GM23338 (cell line): ENCODE results near the gene LOXL3. TPM values are rescaled to one million over a fixed set of nuclear protein-coding genes. Genes with fewer than 3 reads are reported as not detected.
A peak's percentile ranks its signal among the peaks of the same experiment; 100 is the strongest.

Experiments used
- ATAC-seq: fragments of 200-7000 bp; cut with Tn5 transposase; 3 replicates; pipeline ENCODE4 v1.9.1; 2020
- DNase-seq: peaks from one replicate; pipeline ENCODE4 v3.0.0-alpha.2; 2015; ENCODE audit warnings: low spot score
- H2AFZ ChIP-seq: fragments of 200-600 bp; sonication (generic); 2 replicates; pipeline ENCODE4 v1.8.0; 2016; ENCODE audit warnings: antibody characterized with exemption, mild to moderate bottlenecking, moderate library complexity
- H3F3A ChIP-seq: fragments of 200-600 bp; sonication (generic); replicated peaks from 2 replicates; pipeline ENCODE4 v1.8.0; 2017; ENCODE audit warnings: antibody characterized with exemption, mixed run types, low read depth
- H3K27ac ChIP-seq: fragments of 200-600 bp; sonication (generic); 2 replicates; pipeline ENCODE4 v1.6.1; 2016; ENCODE audit warnings: low read depth
- H3K27me3 ChIP-seq: fragments of 200-600 bp; sonication (generic); 2 replicates; pipeline ENCODE4 v1.8.0; 2016; ENCODE audit warnings: mild to moderate bottlenecking, mixed run types, moderate library complexity; ENCODE audit not compliant: insufficient read depth
- H3K36me3 ChIP-seq: fragments of 200-600 bp; sonication (generic); 2 replicates; pipeline ENCODE4 v1.8.0; 2016; ENCODE audit warnings: mild to moderate bottlenecking; ENCODE audit not compliant: insufficient read depth
- H3K4me1 ChIP-seq: fragments of 200-600 bp; sonication (generic); 2 replicates; pipeline ENCODE4 v1.8.0; 2016; ENCODE audit warnings: mild to moderate bottlenecking, moderate library complexity; ENCODE audit not compliant: insufficient read depth
- H3K4me2 ChIP-seq: fragments of 200-600 bp; sonication (generic); 2 replicates; pipeline ENCODE4 v1.7.1; 2017; ENCODE audit warnings: mixed run types
- H3K4me3 ChIP-seq: fragments of 200-600 bp; sonication (generic); 2 replicates; pipeline ENCODE4 v1.6.1; 2016; ENCODE audit warnings: mixed run types
- H3K79me2 ChIP-seq: fragments of 200-600 bp; sonication (generic); replicated peaks from 2 replicates; pipeline ENCODE4 v1.8.0; 2017; ENCODE audit warnings: mild to moderate bottlenecking; ENCODE audit not compliant: insufficient read depth
- H3K9me2 ChIP-seq: fragments of 200-600 bp; sonication (generic); 2 replicates; pipeline ENCODE4 v1.8.0; 2017; ENCODE audit not compliant: insufficient read depth
- H4K20me1 ChIP-seq: fragments of 200-600 bp; sonication (generic); replicated peaks from 2 replicates; pipeline ENCODE4 v1.8.0; 2017; ENCODE audit warnings: mild to moderate bottlenecking; ENCODE audit not compliant: insufficient read depth
- H3K27ac Mint-ChIP-seq: 2 replicates; pipeline ENCODE4 v1.8.0; 2020; ENCODE audit warnings: inconsistent platforms, mild to moderate bottlenecking, moderate library complexity, mixed read lengths
- H3K27me3 Mint-ChIP-seq: 3 replicates; pipeline ENCODE4 v1.8.0; 2022; ENCODE audit warnings: low read depth, mild to moderate bottlenecking, moderate library complexity, mixed read lengths, inconsistent platforms; ENCODE audit not compliant: insufficient read depth, poor library complexity
- H3K36me3 Mint-ChIP-seq: 3 replicates; pipeline ENCODE4 v1.8.0; 2021; ENCODE audit warnings: low read depth, mild to moderate bottlenecking, inconsistent platforms, moderate library complexity, mixed read lengths
- H3K4me1 Mint-ChIP-seq: 3 replicates; pipeline ENCODE4 v1.8.0; 2020; ENCODE audit warnings: mild to moderate bottlenecking, inconsistent platforms, mixed read lengths
- H3K4me3 Mint-ChIP-seq: 3 replicates; pipeline ENCODE4 v1.8.0; 2021; ENCODE audit warnings: moderate library complexity, mild to moderate bottlenecking, inconsistent platforms, mixed read lengths
- H3K9me3 Mint-ChIP-seq: 3 replicates; pipeline ENCODE4 v1.8.0; 2020; ENCODE audit warnings: moderate library complexity, mild to moderate bottlenecking, inconsistent platforms, mixed read lengths
- EZH2phosphoT487 ChIP-seq: fragments of 200-600 bp; sonication (generic); IDR thresholded peaks from one replicate; pipeline ENCODE4 v1.8.1; 2018; ENCODE audit warnings: antibody characterized with exemption; ENCODE audit not compliant: unreplicated experiment
- JUNB ChIP-seq: IDR thresholded peaks from one replicate; pipeline ENCODE4 v1.6.1; 2016; ENCODE audit warnings: antibody characterized with exemption; ENCODE audit not compliant: unreplicated experiment
- NANOG ChIP-seq: IDR thresholded peaks from 2 replicates; pipeline ENCODE4 v1.6.1; 2016; ENCODE audit warnings: antibody characterized with exemption, borderline replicate concordance
- STAT1 ChIP-seq: IDR thresholded peaks from one replicate; pipeline ENCODE4 v1.6.1; 2016; ENCODE audit warnings: antibody characterized with exemption; ENCODE audit not compliant: unreplicated experiment
- ZNF114 ChIP-seq: fragments of 250-450 bp; sonication (Bioruptor Pico); IDR thresholded peaks from 2 replicates; pipeline ENCODE4 v1.5.0; 2020; ENCODE audit warnings: mild to moderate bottlenecking, moderate library complexity
- ZNF331 ChIP-seq: fragments of 250-450 bp; sonication (Bioruptor Pico); IDR thresholded peaks from 2 replicates; pipeline ENCODE4 v1.5.0; 2020; ENCODE audit warnings: low read depth, mild to moderate bottlenecking, moderate library complexity
- polyA plus RNA-seq: library from polyadenylated mRNA; unstranded; fragments of >200 nt; fragmentation: Nextera tagmentation; extraction: Ambion mirVana; gene quantifications from 2 replicates; pipeline ENCODE4 v1.2.1, GENCODE V29; 2016
- total RNA-seq: library from RNA; depleted of rRNA; stranded (reverse); fragments of >200 nt; shearing (Covaris generic); gene quantifications from 2 replicates; pipeline ENCODE4 v1.2.3, GENCODE V29; 2014
- TF ChIP-seq, protein P1 (sequence below), 2 experiments: fragments of 200-600 bp in 1 of 2; sonication (generic) in 1 of 2; conservative IDR thresholded peaks; 2 replicates each; pipeline versions ENCODE4 v1.5.1 to v1.6.1; 2016 to 2017; ENCODE audit warnings: antibody characterized with exemption in 2 of 2, low read depth in 2 of 2, mild to moderate bottlenecking in 2 of 2, moderate library complexity in 1 of 2
- TF ChIP-seq, protein P2 (sequence below): IDR thresholded peaks from 2 replicates; pipeline ENCODE4 v1.6.1; 2016; ENCODE audit warnings: antibody characterized with exemption
- TF ChIP-seq, protein P3 (sequence below): fragments of 250-450 bp; sonication (Bioruptor Pico); IDR thresholded peaks from 2 replicates; pipeline ENCODE4 v1.5.0; 2020; ENCODE audit warnings: mild to moderate bottlenecking, moderate library complexity

LOXL3 gene
- total and polyA plus RNA-seq, 2 experiments from 2014 or later: 4.7 to 14.9 TPM

DNA sequence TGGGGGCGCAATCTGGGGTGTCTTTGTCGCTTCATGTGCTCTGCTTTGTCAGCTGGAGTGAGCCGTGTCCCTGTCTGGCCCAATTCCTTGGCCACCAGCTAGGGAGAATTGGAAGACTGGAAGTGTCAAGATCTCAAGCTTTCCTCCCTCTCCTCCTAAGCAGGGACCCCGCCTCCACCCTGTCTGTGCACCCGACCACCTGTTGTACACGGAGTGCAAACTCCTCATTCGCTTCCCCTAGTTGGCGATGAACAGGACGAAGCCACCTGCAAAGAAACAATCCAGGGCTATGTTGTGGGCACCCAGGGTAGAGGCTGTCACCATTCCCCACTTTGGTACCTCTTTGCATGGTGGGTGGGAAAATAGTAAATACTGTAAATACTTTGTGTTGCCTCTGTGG is 26.0 kb downstream of the LOXL3 start:
- Histone ChIP-seq H3K4me3 (no peak overlapping the region; the same call in 1 of the 2 replicates), H3K79me2 (peaks cover 18% of the 10 kb centered on the region), H3K27me3 (peaks cover 6% of the 10 kb centered on the region; the same call in 1 of the 2 replicates), H4K20me1 (peaks cover 9% of the 10 kb centered on the region; the same call in 1 of the 2 replicates), H3K27ac (no peak overlapping the region), H3K4me2 (no peak overlapping the region), H3F3A (0 out of 2 replicates have a peak, but pooled peaks cover 12% of the 10 kb centered on the region), H3K4me1 (peaks cover 7% of the 10 kb centered on the region; the same call in 1 of the 2 replicates), H2AFZ (no peak overlapping the region), H3K9me2 (no peaks in the 10 kb centered on the region), H3K36me3 (peaks cover 11% of the 10 kb centered on the region)
- peaks cover 23% of the 10 kb centered on the region for H3K27me3 Mint-ChIP-seq
- no peak for ATAC-seq
- TF ChIP-seq, protein P1, sequence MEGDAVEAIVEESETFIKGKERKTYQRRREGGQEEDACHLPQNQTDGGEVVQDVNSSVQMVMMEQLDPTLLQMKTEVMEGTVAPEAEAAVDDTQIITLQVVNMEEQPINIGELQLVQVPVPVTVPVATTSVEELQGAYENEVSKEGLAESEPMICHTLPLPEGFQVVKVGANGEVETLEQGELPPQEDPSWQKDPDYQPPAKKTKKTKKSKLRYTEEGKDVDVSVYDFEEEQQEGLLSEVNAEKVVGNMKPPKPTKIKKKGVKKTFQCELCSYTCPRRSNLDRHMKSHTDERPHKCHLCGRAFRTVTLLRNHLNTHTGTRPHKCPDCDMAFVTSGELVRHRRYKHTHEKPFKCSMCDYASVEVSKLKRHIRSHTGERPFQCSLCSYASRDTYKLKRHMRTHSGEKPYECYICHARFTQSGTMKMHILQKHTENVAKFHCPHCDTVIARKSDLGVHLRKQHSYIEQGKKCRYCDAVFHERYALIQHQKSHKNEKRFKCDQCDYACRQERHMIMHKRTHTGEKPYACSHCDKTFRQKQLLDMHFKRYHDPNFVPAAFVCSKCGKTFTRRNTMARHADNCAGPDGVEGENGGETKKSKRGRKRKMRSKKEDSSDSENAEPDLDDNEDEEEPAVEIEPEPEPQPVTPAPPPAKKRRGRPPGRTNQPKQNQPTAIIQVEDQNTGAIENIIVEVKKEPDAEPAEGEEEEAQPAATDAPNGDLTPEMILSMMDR (conservative IDR thresholded peaks at IDR 0.05; ENCODE audit: low read depth in 2 of 2): no peak
- no peak for TF ChIP-seq EZH2phosphoT487
- no peak for TF ChIP-seq JUNB
- TF ChIP-seq, protein P2, sequence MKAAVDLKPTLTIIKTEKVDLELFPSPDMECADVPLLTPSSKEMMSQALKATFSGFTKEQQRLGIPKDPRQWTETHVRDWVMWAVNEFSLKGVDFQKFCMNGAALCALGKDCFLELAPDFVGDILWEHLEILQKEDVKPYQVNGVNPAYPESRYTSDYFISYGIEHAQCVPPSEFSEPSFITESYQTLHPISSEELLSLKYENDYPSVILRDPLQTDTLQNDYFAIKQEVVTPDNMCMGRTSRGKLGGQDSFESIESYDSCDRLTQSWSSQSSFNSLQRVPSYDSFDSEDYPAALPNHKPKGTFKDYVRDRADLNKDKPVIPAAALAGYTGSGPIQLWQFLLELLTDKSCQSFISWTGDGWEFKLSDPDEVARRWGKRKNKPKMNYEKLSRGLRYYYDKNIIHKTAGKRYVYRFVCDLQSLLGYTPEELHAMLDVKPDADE: no peak
- no peak for TF ChIP-seq ZNF114 (CRISPR knock-in tag)
- TF ChIP-seq, protein P3, sequence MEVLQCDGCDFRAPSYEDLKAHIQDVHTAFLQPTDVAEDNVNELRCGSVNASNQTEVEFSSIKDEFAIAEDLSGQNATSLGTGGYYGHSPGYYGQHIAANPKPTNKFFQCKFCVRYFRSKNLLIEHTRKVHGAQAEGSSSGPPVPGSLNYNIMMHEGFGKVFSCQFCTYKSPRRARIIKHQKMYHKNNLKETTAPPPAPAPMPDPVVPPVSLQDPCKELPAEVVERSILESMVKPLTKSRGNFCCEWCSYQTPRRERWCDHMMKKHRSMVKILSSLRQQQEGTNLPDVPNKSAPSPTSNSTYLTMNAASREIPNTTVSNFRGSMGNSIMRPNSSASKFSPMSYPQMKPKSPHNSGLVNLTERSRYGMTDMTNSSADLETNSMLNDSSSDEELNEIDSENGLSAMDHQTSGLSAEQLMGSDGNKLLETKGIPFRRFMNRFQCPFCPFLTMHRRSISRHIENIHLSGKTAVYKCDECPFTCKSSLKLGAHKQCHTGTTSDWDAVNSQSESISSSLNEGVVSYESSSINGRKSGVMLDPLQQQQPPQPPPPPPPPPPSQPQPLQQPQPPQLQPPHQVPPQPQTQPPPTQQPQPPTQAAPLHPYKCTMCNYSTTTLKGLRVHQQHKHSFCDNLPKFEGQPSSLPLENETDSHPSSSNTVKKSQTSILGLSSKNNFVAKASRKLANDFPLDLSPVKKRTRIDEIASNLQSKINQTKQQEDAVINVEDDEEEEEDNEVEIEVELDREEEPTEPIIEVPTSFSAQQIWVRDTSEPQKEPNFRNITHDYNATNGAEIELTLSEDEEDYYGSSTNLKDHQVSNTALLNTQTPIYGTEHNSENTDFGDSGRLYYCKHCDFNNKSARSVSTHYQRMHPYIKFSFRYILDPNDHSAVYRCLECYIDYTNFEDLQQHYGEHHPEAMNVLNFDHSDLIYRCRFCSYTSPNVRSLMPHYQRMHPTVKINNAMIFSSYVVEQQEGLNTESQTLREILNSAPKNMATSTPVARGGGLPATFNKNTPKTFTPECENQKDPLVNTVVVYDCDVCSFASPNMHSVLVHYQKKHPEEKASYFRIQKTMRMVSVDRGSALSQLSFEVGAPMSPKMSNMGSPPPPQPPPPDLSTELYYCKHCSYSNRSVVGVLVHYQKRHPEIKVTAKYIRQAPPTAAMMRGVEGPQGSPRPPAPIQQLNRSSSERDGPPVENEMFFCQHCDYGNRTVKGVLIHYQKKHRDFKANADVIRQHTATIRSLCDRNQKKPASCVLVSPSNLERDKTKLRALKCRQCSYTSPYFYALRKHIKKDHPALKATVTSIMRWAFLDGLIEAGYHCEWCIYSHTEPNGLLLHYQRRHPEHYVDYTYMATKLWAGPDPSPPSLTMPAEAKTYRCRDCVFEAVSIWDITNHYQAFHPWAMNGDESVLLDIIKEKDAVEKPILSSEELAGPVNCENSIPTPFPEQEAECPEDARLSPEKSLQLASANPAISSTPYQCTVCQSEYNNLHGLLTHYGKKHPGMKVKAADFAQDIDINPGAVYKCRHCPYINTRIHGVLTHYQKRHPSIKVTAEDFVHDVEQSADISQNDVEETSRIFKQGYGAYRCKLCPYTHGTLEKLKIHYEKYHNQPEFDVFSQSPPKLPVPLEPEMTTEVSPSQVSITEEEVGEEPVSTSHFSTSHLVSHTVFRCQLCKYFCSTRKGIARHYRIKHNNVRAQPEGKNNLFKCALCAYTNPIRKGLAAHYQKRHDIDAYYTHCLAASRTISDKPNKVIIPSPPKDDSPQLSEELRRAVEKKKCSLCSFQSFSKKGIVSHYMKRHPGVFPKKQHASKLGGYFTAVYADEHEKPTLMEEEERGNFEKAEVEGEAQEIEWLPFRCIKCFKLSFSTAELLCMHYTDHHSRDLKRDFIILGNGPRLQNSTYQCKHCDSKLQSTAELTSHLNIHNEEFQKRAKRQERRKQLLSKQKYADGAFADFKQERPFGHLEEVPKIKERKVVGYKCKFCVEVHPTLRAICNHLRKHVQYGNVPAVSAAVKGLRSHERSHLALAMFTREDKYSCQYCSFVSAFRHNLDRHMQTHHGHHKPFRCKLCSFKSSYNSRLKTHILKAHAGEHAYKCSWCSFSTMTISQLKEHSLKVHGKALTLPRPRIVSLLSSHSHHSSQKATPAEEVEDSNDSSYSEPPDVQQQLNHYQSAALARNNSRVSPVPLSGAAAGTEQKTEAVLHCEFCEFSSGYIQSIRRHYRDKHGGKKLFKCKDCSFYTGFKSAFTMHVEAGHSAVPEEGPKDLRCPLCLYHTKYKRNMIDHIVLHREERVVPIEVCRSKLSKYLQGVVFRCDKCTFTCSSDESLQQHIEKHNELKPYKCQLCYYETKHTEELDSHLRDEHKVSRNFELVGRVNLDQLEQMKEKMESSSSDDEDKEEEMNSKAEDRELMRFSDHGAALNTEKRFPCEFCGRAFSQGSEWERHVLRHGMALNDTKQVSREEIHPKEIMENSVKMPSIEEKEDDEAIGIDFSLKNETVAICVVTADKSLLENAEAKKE (CRISPR knock-in tag): no peak
- no peak for TF ChIP-seq STAT1
- no peak for TF ChIP-seq ZNF331 (CRISPR knock-in tag)
- TF ChIP-seq NANOG: no peak
- no peaks in the 10 kb centered on the region for H3K9me3 Mint-ChIP-seq
- H3K36me3 Mint-ChIP-seq: peaks cover 47% of the 10 kb centered on the region
- no peak for DNase-seq
- H3K4me3 Mint-ChIP-seq: peak overlapping the region; percentile 100
- no peak overlapping the region for H3K27ac Mint-ChIP-seq
- peaks cover 19% of the 10 kb centered on the region for H3K4me1 Mint-ChIP-seq
